Sigmoid colon (tissue), 7 donors: ENCODE data around the gene RBFOX1. TPM values are rescaled to one million over a fixed set of nuclear protein-coding genes. Genes with fewer than 3 reads are reported as not detected.

Experiments used
- DNase-seq: peaks from one replicate; pipeline ENCODE4 v3.0.0-alpha.2; 2019
- H3K27ac ChIP-seq, 4 donors: fragments of 200-600 bp; sonication (generic); one replicate each; pipeline ENCODE4 v1.5.1; 2016 to 2019; ENCODE audit warnings: mild to moderate bottlenecking in 1 of 4
- H3K27me3 ChIP-seq, 3 donors: fragments of 200-600 bp; sonication (generic); one replicate each; pipeline ENCODE4 v1.5.1; 2019; ENCODE audit warnings: mild to moderate bottlenecking in 1 of 3
- H3K36me3 ChIP-seq, 4 donors: fragments of 200-600 bp; sonication (generic); one replicate each; pipeline ENCODE4 v1.5.1; 2016 to 2019
- H3K4me1 ChIP-seq, 4 donors: fragments of 200-600 bp; sonication (generic); one replicate each; pipeline ENCODE4 v1.5.1; 2017 to 2019
- H3K4me3 ChIP-seq, 4 donors: fragments of 200-600 bp; sonication (generic); one replicate each; pipeline ENCODE4 v1.5.1; 2017 to 2019; ENCODE audit warnings: mild to moderate bottlenecking in 2 of 4, moderate library complexity in 1 of 4
- H3K9me3 ChIP-seq, 4 donors: fragments of 200-600 bp in 3 of 4; sonication (generic) in 3 of 4; one replicate each; pipeline versions ENCODE4 v1.5.1 to v1.6.1; 2013 to 2019
- CTCF ChIP-seq, 4 experiments: fragments of 450-650 bp in 3 of 4; fragments of 200-600 bp in 1 of 4; IDR thresholded peaks; one replicate each; pipeline ENCODE4 v1.5.1; 2016 to 2019; ENCODE audit warnings: antibody characterized with exemption in 4 of 4, mild to moderate bottlenecking in 3 of 4, moderate library complexity in 2 of 4
- EP300 ChIP-seq, 4 donors: sonication (generic); formaldehyde crosslinking; IDR thresholded peaks; one replicate each; pipeline ENCODE4 v1.6.1; 2017; ENCODE audit warnings: antibody characterized with exemption in 4 of 4
- POLR2A ChIP-seq, 2 donors: fragments of 450-650 bp; IDR thresholded peaks; one replicate each; pipeline ENCODE4 v1.6.1; 2016; ENCODE audit warnings: antibody characterized with exemption in 2 of 2, mild to moderate bottlenecking in 2 of 2, moderate library complexity in 2 of 2
- POLR2AphosphoS5 ChIP-seq, 4 donors: sonication (generic); formaldehyde crosslinking; IDR thresholded peaks; one replicate each; pipeline ENCODE4 v1.6.1; 2017; ENCODE audit warnings: antibody characterized with exemption in 4 of 4
- whole genome bisulfite sequencing, 2 donors: extraction: QIAGEN DNeasy Blood & Tissue Kit; methylation state at CpG; one replicate each; pipeline ENCODE4 v1.1.7; 2013; 5-methylcytosine and 5-hydroxymethylcytosine counted together
- intact Hi-C: fragments of 100-400 bp; cut with DNase I; formaldehyde crosslinking; loops from one replicate; pipeline ENCODE4 v1.15.1; 2023
- polyA plus RNA-seq, 3 donors: library from polyadenylated mRNA; stranded (reverse); fragments of 200-250 nt; gene quantifications; one replicate each; pipeline ENCODE4 v1.2.3, GENCODE V29; 2013
- total RNA-seq, 4 donors: library from RNA; depleted of rRNA; stranded (reverse); fragments of >200 nt; gene quantifications; one replicate each; pipeline ENCODE4 v1.1.0, GENCODE V29; 2016
- donor health status: healthy with polysubstance abuse.
- donor health status: Bipolar disorder and iron deficiency.
- donor health status: healthy.

The RBFOX1 gene
- total and polyA plus RNA-seq, 7 donors, result under 0.01 to 4.4 (median 0.51) TPM; not detected in 3

DNA sequence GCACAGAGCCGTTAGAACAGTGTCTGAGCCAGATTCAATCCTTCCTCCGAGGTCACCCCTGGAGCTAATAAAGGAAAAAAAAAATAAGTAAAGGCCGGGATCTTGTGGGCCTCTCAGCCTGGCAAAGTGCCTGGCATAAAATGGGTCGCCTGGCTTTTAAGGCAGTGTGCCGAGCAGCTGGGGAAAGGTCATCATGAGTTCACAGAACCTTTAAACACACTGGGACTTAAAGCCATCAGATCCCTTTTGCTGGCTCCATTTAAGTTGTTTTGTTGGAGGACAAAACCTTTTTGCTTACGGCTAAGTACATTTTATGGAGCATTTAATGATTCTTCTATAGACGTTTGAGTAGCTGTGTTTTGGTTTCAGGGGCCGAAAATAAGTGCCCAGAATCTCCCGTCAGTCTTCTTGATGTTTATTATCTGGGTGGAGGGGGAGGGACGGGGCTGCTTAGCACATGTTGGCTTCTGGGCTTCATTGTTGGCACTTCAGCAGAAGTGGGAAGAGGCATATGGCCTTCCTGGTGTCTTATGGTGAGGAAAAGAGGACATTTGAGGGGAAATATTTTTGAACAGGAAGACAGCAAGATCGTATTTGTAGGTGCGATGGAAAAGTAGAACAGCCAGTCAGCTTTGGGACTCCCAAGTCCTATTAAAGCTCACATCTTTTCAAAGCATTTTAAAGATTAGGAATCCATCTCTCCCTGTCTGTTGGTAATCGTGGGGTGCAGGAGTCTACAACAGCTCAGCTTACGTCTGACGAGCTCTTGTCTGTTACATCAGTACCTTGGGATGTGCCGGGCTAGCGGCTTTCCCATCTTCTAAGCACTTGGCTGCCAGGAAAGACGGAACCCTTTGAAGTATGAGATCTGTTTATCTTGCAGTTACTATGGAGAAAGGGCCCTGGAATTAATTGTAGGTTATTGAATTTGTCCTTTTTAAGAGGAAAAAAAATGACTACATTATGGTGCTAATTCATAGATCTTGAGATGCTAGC is 31.1 kb downstream of the RBFOX1 start:
- Histone ChIP-seq H3K27me3 (no peaks in the 10 kb centered on the region), H3K4me1 (peaks cover 0 to 12% (median 6%) of the 10 kb centered on the region in 4 donors), H3K4me3 (no peak overlapping the region), H3K27ac (no peak overlapping the region), H3K9me3 (no peaks in the 10 kb centered on the region), H3K36me3 (no peaks in the 10 kb centered on the region)
- intact Hi-C loops, result no loop called here
- no peak for DNase-seq
- no peak for TF ChIP-seq CTCF (IDR thresholded peaks at IDR 0.05)
- WGBS, 2 donors, result 35 to 37% methylated on average over 18 of the region's 18 CpGs

GRCh38 chr16:7366041-7366440 is 33.4 kb downstream of the RBFOX1 start:
- intact Hi-C loops, result no loop called here
- TF ChIP-seq CTCF (IDR thresholded peaks at IDR 0.05) (no peak), EP300 (IDR thresholded peaks at IDR 0.05) (no peak), POLR2AphosphoS5 (IDR thresholded peaks at IDR 0.05) (no peak), POLR2A (IDR thresholded peaks at IDR 0.05) (no peak)

GRCh38 chr16:7366993-7367880 is 34.6 kb downstream of the RBFOX1 start:
- 69 to 71% methylated on average over 8 of the region's 8 CpGs for WGBS, 2 donors
- no peaks in the 10 kb centered on the region for H3K36me3 ChIP-seq
- no peaks in the 10 kb centered on the region for H3K27me3 ChIP-seq
- TF ChIP-seq POLR2AphosphoS5 (IDR thresholded peaks at IDR 0.05) (no peak), EP300 (IDR thresholded peaks at IDR 0.05) (no peak), POLR2A (IDR thresholded peaks at IDR 0.05) (no peak), CTCF (IDR thresholded peaks at IDR 0.05) (no peak)
- H3K4me1 ChIP-seq, result peaks cover 0 to 12% (median 6%) of the 10 kb centered on the region in 4 donors
- DNase-seq, result no peak
- H3K27ac ChIP-seq, result no peak overlapping the region
- intact Hi-C loops, result no loop called here
- H3K4me3 ChIP-seq, result no peak overlapping the region
- no peaks in the 10 kb centered on the region for H3K9me3 ChIP-seq

More at GRCh38 chr16:7366041-7366440, 33.4 kb downstream of the RBFOX1 start:
- H3K4me3 ChIP-seq, result no peak overlapping the region
- H3K9me3 ChIP-seq, result no peaks in the 10 kb centered on the region
- H3K27ac ChIP-seq, result no peak overlapping the region
- H3K36me3 ChIP-seq, result no peaks in the 10 kb centered on the region
- DNase-seq, result no peak
- WGBS, 2 donors, result 75 to 81% methylated on average over 7 of the region's 7 CpGs
- no peaks in the 10 kb centered on the region for H3K27me3 ChIP-seq
- H3K4me1 ChIP-seq, result peaks cover 0 to 12% (median 6%) of the 10 kb centered on the region in 4 donors

DNA sequence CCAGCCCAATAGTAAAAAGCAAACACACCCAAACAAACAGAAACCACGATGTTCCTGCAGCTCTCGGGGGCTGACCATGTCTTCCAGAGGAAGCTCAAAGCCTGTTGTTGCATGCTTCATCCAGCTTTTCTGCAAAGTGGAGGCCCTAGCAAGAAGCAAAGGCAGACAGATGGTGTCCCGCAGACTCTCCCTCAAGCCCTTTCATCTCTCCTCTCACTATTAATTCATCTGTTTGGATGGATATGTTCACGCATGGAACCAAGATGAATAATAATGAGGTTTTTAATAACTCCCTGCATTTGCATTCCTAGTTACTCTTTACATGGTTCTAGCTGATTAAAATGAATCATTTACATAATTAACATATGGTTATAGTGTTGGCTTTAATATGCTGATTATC is 36.6 kb downstream of the RBFOX1 start:
- H3K4me1 ChIP-seq, result no peaks in the 10 kb centered on the region

More for the DNA sequence above, 36.6 kb downstream of the RBFOX1 start:
- Histone ChIP-seq H3K9me3 (no peaks in the 10 kb centered on the region), H3K36me3 (no peaks in the 10 kb centered on the region), H3K4me3 (no peak overlapping the region), H3K27ac (no peak overlapping the region), H3K27me3 (no peaks in the 10 kb centered on the region)
- intact Hi-C loops, result no loop called here
- no peak for DNase-seq
- TF ChIP-seq EP300 (IDR thresholded peaks at IDR 0.05) (no peak), CTCF (IDR thresholded peaks at IDR 0.05) (no peak), POLR2AphosphoS5 (IDR thresholded peaks at IDR 0.05) (no peak), POLR2A (IDR thresholded peaks at IDR 0.05) (no peak)
- 56 to 57% methylated on average over 4 of the region's 4 CpGs for WGBS, 2 donors
